Heart right ventricle (tissue), 16 donors: ENCODE measurements around the gene DALRD3. TPM values are rescaled to one million over a fixed set of nuclear protein-coding genes. Genes with fewer than 3 reads are reported as not detected.
A peak's percentile ranks its signal among the peaks of the same experiment; 100 is the strongest.

Source experiments
- ATAC-seq, 8 donors: fragments of 200-7000 bp; cut with Tn5 transposase; one replicate each; pipeline ENCODE4 v1.9.1; 2020; ENCODE audit warnings: mild to moderate bottlenecking in 8 of 8, moderate library complexity in 8 of 8, moderate number of reproducible peaks in 1 of 8
- DNase-seq, 2 donors: peaks; one replicate each; pipeline ENCODE4 v3.0.0-alpha.2; 2020
- H3K27ac ChIP-seq, 10 donors: fragments of 200-600 bp; sonication (generic) in 2 of 10; one replicate each; pipeline versions ENCODE4 v1.5.0 to v1.8.0; 2020 to 2022; ENCODE audit warnings: mild to moderate bottlenecking in 3 of 10
- H3K27me3 ChIP-seq, 7 donors: fragments of 200-600 bp; one replicate each; pipeline ENCODE4 v1.8.0; 2021 to 2022; ENCODE audit warnings: mild to moderate bottlenecking in 2 of 7
- H3K36me3 ChIP-seq, 9 donors: fragments of 200-600 bp; sonication (generic) in 1 of 9; one replicate each; pipeline versions ENCODE4 v1.5.0 to v1.8.0; 2020 to 2022; ENCODE audit warnings: mild to moderate bottlenecking in 2 of 9
- H3K4me1 ChIP-seq, 9 donors: fragments of 200-600 bp; sonication (generic) in 1 of 9; one replicate each; pipeline versions ENCODE4 v1.5.0 to v1.8.0; 2020 to 2022; ENCODE audit warnings: mild to moderate bottlenecking in 4 of 9
- H3K4me3 ChIP-seq, 10 donors: fragments of 200-600 bp; sonication (generic) in 2 of 10; one replicate each; pipeline versions ENCODE4 v1.5.0 to v1.8.0; 2020 to 2022; ENCODE audit warnings: mild to moderate bottlenecking in 7 of 10, moderate library complexity in 2 of 10
- H3K9me3 ChIP-seq, 11 donors: fragments of 200-600 bp in 10 of 11; sonication (generic) in 2 of 11; one replicate each; pipeline versions ENCODE4 v1.5.0 to v1.8.0; 2013 to 2022; ENCODE audit warnings: mild to moderate bottlenecking in 2 of 11, control low read depth in 1 of 11, moderate library complexity in 1 of 11
- CTCF ChIP-seq, 9 donors: fragments of 200-600 bp; sonication (generic) in 2 of 9; IDR thresholded peaks; one replicate each; pipeline versions ENCODE4 v1.5.0 to v1.8.0; 2021 to 2022; ENCODE audit warnings: antibody characterized with exemption in 9 of 9, mild to moderate bottlenecking in 5 of 9, moderate library complexity in 1 of 9
- WGBS, 2 donors: extraction: QIAGEN DNeasy Blood & Tissue Kit; methylation state at CpG; one replicate each; pipeline ENCODE4 v1.1.7; 2013; ENCODE audit warnings: inconsistent platforms in 1 of 2; 5-methylcytosine and 5-hydroxymethylcytosine counted together
- intact Hi-C, 10 donors: fragments of 100-400 bp; cut with DNase I; formaldehyde crosslinking; loops; one replicate each; pipeline versions ENCODE4 v1.11.1 to v1.14.2; 2022
- polyA plus RNA-seq, 2 donors: library from polyadenylated mRNA; stranded (reverse); fragments of 200-250 nt; gene quantifications; one replicate each; pipeline ENCODE4 v1.2.3, GENCODE V29; 2013
- total RNA-seq, 10 donors: library from RNA; stranded (reverse); fragmentation: NEBNext Ultra II Directional in 3 of 10; extraction: Animal tissue kit (Norgen Biotek cat#: 25700) in 3 of 10; gene quantifications; one replicate each; pipeline versions ENCODE4 v1.2.1 to v1.2.4, GENCODE V29; 2021 to 2023
- donor health status: Arrhythmogenic right ventricular cardiomyopathy.
- donor health status: ischemic (EF 13 %, LVEDD 7.1; RV severe dilation, severe dysfunction).
- donor health status: healthy with polysubstance abuse.
- donor health status: DM: no; HTN: yes; CAD: no.
- donor health status: DM: no; HTN: no; CAD: no.
- donor health status: ischemic (EF 25% LVEDD 6.9; RV normal size, moderate dysfunction).
- donor health status: ischemic (EF 25% LVEDD 5.7; RV mildly dilated, moderate dysfunction).
- donor health status: healthy.
- donor health status: DM: yes; HTN: yes; CAD: no.
- donor health status: Ischemic cardiomyopathy.
- donor health status: ischemic (EF 35%, LVEDD 5.7; RV mildly dilated, moderate dysfunction).
- donor health status: nonischemic (EF 11% LVEDD 7.7; RV severe dilation, severe dysfunction).
- donor health status: DM: yes; HTN: yes; CAD: no.
- donor health status: PGD.
- donor health status: ischemic (EF 29% LVEDD 5.4; RV normal size, mild dysfunction).
- donor health status: nonischemic (EF 23%, LVEDD 6.1; RV moderate dilation, normal function).

The DALRD3 gene
- total and polyA plus RNA-seq, 12 donors, result 7.6 to 17.8 (median 14.8) TPM

- H3K27ac ChIP-seq, result peak overlapping the region in 2 of 10 donors; percentile 2 to 89
- peaks cover 11 to 57% (median 28%) of the 10 kb centered on the region in 9 donors for H3K4me1 ChIP-seq
- no peak for TF ChIP-seq CTCF (IDR thresholded peaks at IDR 0.05)
- no peak for ATAC-seq
- intact Hi-C loops, result loop anchor here in 1 of 10 donors (10.0 kb wide), 1 partner anchor 397 kb away; the partner anchor contains the start of genes AMT and NICN1
- no peaks in the 10 kb centered on the region for H3K9me3 ChIP-seq
- WGBS, 2 donors, result 96 to 97% methylated on average over 9 of the region's 9 CpGs
- no peak for DNase-seq
- H3K4me3 ChIP-seq, result no peak overlapping the region
- no peaks in the 10 kb centered on the region for H3K27me3 ChIP-seq
- peaks cover 0 to 82% (median 52%) of the 10 kb centered on the region in 9 donors for H3K36me3 ChIP-seq
These were observed 9.3 kb upstream of the DALRD3 start for GRCh38 chr3:49027634-49028033.

- Histone ChIP-seq H3K4me3 (no peak overlapping the region), H3K27me3 (no peaks in the 10 kb centered on the region), H3K9me3 (no peaks in the 10 kb centered on the region), H3K27ac (no peak overlapping the region), H3K36me3 (peaks cover 0 to 71% (median 41%) of the 10 kb centered on the region in 9 donors), H3K4me1 (peaks cover 11 to 59% (median 31%) of the 10 kb centered on the region in 9 donors)
- no peak for DNase-seq
- no peak for ATAC-seq
- intact Hi-C loops, result loop anchor here in 1 of 10 donors (10.0 kb wide), 1 partner anchor 398 kb away; the partner anchor contains the start of genes AMT and NICN1
- WGBS, 2 donors, result 96 to 99% methylated on average over 3 of the region's 3 CpGs
- TF ChIP-seq CTCF (IDR thresholded peaks at IDR 0.05), result no peak
These were observed 8.2 kb upstream of the DALRD3 start for GRCh38 chr3:49026536-49026935.

- H3K4me3 ChIP-seq, result no peak overlapping the region
- no peaks in the 10 kb centered on the region for H3K9me3 ChIP-seq
- no peaks in the 10 kb centered on the region for H3K27me3 ChIP-seq
- peaks cover 0 to 65% (median 35%) of the 10 kb centered on the region in 9 donors for H3K36me3 ChIP-seq
- DNase-seq, result no peak
- no peak overlapping the region for H3K27ac ChIP-seq
- intact Hi-C loops, result loop anchor here in 1 of 10 donors (10.0 kb wide), 1 partner anchor 399 kb away; the partner anchor contains the start of genes AMT and NICN1
- WGBS, 2 donors, result 90 to 96% methylated on average over 8 of the region's 8 CpGs
- TF ChIP-seq CTCF (IDR thresholded peaks at IDR 0.05), result no peak
- ATAC-seq, result no peak
- H3K4me1 ChIP-seq, result peaks cover 11 to 59% (median 31%) of the 10 kb centered on the region in 9 donors
These were observed 7.6 kb upstream of the DALRD3 start for GRCh38 chr3:49025793-49026520.

GRCh38 chr3:49025005-49025792 is 6.8 kb upstream of the DALRD3 start:
- peaks cover 11 to 65% (median 36%) of the 10 kb centered on the region in 9 donors for H3K4me1 ChIP-seq
- intact Hi-C loops, result loop anchor here in 1 of 10 donors (10.0 kb wide), 1 partner anchor 400 kb away; the partner anchor contains the start of genes AMT and NICN1
- H3K4me3 ChIP-seq, result no peak overlapping the region
- no peak for ATAC-seq
- no peaks in the 10 kb centered on the region for H3K27me3 ChIP-seq
- no peak for TF ChIP-seq CTCF (IDR thresholded peaks at IDR 0.05)
- DNase-seq, result no peak
- peaks cover 0 to 58% (median 31%) of the 10 kb centered on the region in 9 donors for H3K36me3 ChIP-seq
- 64 to 65% methylated on average over 13 of the region's 13 CpGs for whole genome bisulfite sequencing, 2 donors
- no peak overlapping the region for H3K27ac ChIP-seq
- no peaks in the 10 kb centered on the region for H3K9me3 ChIP-seq
